ENCODE measurements around the gene RPL10A.
"Not testable (repeated sequence)": the region's sequence is repeated elsewhere in the genome, so short reads cannot be mapped to it uniquely, and the experiment has no call there.

The RPL10A gene

DNA sequence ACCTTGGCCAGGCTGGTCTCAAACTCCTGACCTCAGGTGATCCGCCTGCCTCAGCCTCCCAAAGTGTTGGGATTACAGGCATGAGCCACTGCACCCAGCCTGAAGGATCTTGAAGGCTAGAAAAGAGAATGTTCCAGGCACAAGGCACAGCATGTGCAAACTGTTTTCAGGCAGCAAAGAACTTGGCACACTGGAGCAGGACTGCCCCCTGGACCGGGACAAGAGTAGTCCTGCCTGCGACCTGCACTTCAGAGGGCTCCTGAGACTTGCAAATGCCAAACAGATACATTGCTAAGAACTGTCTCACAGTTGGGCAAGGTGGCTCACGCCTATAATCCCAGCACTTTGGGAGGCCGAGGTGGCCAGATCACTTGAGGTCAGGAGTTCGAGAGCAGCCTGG lies 47.7 kb downstream of the RPL10A start:
- DNase-seq, result not testable (repeated sequence)

GRCh38 chr6:35516712-35517111 lies 48.5 kb downstream of the RPL10A start:
- DNase-seq, result no peak

GRCh38 chr6:35517978-35518377 lies 49.8 kb downstream of the RPL10A start:
- DNase-seq, result not testable (repeated sequence)

- no peak for DNase-seq
These were observed 50.5 kb downstream of the RPL10A start for GRCh38 chr6:35518566-35519312.

- DNase-seq, result no peak
These were observed 51.3 kb downstream of the RPL10A start for GRCh38 chr6:35519313-35520015.
